Bronchial epithelial cell (primary cell): ENCODE data around the gene SRRT. TPM values are rescaled to one million over a fixed set of nuclear protein-coding genes. Genes with fewer than 3 reads are reported as not detected.

Experiments used
- DNase-seq: peaks from one replicate; pipeline ENCODE4 v3.0.0-alpha.2; 2010; ENCODE audit warnings: low read depth
- FAIRE-seq: peaks from 2 replicates; lab custom pipeline; 2011; peaks lifted over from hg19 to GRCh38; lab: Jason Lieb, UNC
- H3K27me3 ChIP-seq: 2 replicates; pipeline ENCODE4 v1.5.1; 2011; ENCODE audit warnings: low read length; ENCODE audit not compliant: control insufficient read depth, insufficient read depth
- H3K36me3 ChIP-seq: 2 replicates; pipeline ENCODE4 v1.5.1; 2011; ENCODE audit warnings: low read length; ENCODE audit not compliant: control insufficient read depth, insufficient read depth
- H3K4me3 ChIP-seq: 2 replicates; pipeline ENCODE4 v1.5.1; 2011; ENCODE audit warnings: mild to moderate bottlenecking, low read depth, low read length, control low read depth
- CTCF ChIP-seq: IDR thresholded peaks from 2 replicates; pipeline ENCODE4 v1.5.1; 2011; ENCODE audit warnings: mild to moderate bottlenecking, moderate library complexity, low read length, control low read depth, inconsistent platforms; ENCODE audit not compliant: insufficient read depth, severe bottlenecking
- total RNA-seq: library from RNA; depleted of rRNA; stranded (reverse); fragments of >200 nt; gene quantifications from 2 replicates; pipeline ENCODE4 v1.2.1, GENCODE V29; 2014

SRRT gene
- total RNA-seq, 1 donor from 2014 or later = 26.9 TPM

- Histone ChIP-seq H3K4me3 (peak overlapping the region; percentile 87), H3K27me3 (no peaks in the 10 kb centered on the region), H3K36me3 (peaks cover 27% of the 10 kb centered on the region)
- FAIRE-seq (no peak), DNase-seq (no peak)
- TF ChIP-seq CTCF = no peak
Observed at GRCh38 chr7:100875356-100875751, 451 bp downstream of the SRRT start.

- no peak for TF ChIP-seq CTCF
- Histone ChIP-seq H3K36me3 (peaks cover 31% of the 10 kb centered on the region), H3K4me3 (no peak overlapping the region), H3K27me3 (no peaks in the 10 kb centered on the region)
- DNase-seq = no peak
- no peak for FAIRE-seq
Observed at GRCh38 chr7:100878013-100878412, 3.1 kb downstream of the SRRT start.

DNA sequence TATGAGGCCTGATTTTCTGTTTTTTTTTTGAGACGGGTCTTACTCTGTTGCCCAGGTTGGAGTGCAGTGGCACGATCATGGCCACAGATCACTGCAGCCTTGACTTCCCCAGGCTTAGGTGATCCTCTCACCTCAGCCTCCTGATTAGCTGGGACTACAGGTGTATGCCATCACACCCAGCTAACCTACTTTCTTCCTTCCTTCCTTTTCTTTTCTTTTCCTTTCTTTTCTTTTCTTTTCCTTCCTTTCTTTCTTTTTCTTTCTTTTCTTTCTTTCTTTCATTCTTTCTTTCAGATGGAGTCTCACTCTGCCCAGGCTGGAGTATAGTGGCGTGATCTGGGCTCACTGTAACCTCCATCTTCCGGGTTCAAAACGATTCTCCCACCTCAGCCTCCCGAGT is 3.8 kb downstream of the SRRT start:
- FAIRE-seq = no peak
- peaks cover 33% of the 10 kb centered on the region for H3K36me3 ChIP-seq
- no peak for TF ChIP-seq CTCF

GRCh38 chr7:100879685-100880261 is 4.9 kb downstream of the SRRT start:
- Histone ChIP-seq H3K27me3 (no peaks in the 10 kb centered on the region), H3K36me3 (peaks cover 34% of the 10 kb centered on the region), H3K4me3 (no peak overlapping the region)
- FAIRE-seq = no peak
- no peak for DNase-seq
- TF ChIP-seq CTCF = no peak

More for the DNA sequence above, 3.8 kb downstream of the SRRT start:
- H3K27me3 ChIP-seq = no peaks in the 10 kb centered on the region
- H3K4me3 ChIP-seq = no peak overlapping the region
- no peak for DNase-seq

DNA sequence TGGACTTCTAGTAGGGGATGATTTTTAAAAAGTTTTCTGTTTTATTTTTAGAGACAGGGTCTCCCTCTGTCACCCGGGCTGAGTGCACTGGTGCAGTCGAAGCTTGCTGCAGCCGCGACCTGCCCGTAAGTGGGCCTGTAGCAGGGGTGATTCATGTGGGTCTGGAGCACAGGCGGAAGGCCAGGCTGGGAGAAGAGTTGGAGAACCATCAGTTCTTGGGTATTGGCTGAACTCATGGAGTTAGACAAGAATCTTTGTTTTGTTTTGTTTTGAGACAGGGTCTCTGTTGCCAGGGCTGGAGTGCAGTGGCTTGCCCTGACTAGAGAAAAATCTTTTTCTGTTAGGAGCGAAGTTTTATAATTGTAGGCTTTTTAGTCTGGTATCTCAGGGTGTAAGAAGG is 5.7 kb downstream of the SRRT start:
- no peak for FAIRE-seq
- no peak for DNase-seq
- H3K36me3 ChIP-seq = peaks cover 42% of the 10 kb centered on the region
- no peaks in the 10 kb centered on the region for H3K27me3 ChIP-seq
- no peak overlapping the region for H3K4me3 ChIP-seq
- no peak for TF ChIP-seq CTCF

DNA sequence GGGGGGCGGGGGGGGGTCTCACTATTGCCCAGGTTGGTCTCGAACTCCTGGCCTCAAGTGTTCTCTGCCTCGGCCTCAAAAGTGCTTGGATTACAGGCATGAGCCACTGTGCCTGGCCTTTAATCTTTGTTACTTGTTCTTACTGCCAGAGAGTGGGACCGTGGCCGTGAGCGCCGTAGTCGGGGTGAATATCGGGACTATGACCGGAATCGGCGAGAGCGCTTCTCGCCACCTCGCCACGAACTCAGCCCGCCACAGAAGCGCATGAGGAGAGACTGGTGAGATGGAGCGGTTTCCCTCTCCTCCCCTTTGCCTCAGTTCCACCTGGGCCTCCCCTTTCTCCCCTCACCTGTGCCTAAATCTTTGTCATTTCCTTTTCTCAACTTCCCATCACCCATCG is 6.2 kb downstream of the SRRT start:
- TF ChIP-seq CTCF = no peak
- DNase-seq (no peak), FAIRE-seq (no peak)
- Histone ChIP-seq H3K4me3 (no peak overlapping the region), H3K27me3 (no peaks in the 10 kb centered on the region), H3K36me3 (peaks cover 43% of the 10 kb centered on the region)
